Body of pancreas (tissue), 4 donors: ENCODE results near the gene TPRKB.

ENCODE experiments used
- CTCF ChIP-seq, 7 experiments: fragments of 450-650 bp in 4 of 7; fragments of 200-600 bp in 3 of 7; sonication (generic) in 3 of 7; IDR thresholded peaks; one replicate each; pipeline ENCODE4 v1.5.1; 2016 to 2019; ENCODE audit warnings: antibody characterized with exemption in 7 of 7
- POLR2A ChIP-seq, 3 donors: fragments of 450-650 bp; IDR thresholded peaks; one replicate each; pipeline ENCODE4 v1.6.1; 2016; ENCODE audit warnings: antibody characterized with exemption in 3 of 3, mild to moderate bottlenecking in 2 of 3

- no peak for TF ChIP-seq POLR2A (IDR thresholded peaks at IDR 0.05)
- TF ChIP-seq CTCF (IDR thresholded peaks at IDR 0.05) = no peak
Measured at GRCh38 chr2:73700131-73700611, 37.0 kb downstream of the TPRKB start.
